Measurements from ENCODE around the gene TBCEL.
"Not testable (repeated sequence)": the region's sequence is repeated elsewhere in the genome, so short reads cannot be mapped to it uniquely, and the experiment has no call there.

Gene TBCEL

GRCh38 chr11:120994091-120994859, 29.6 kb upstream of the TBCEL start:
- Histone ChIP-seq H3K9ac (ENCODE audit: low read depth in 1 of 2, low read length in 2 of 2) (no peak overlapping the region), H3K27ac (ENCODE audit: low read depth in 2 of 2, low read length in 2 of 2) (no peak overlapping the region), H3K9me3 (ENCODE audit: control insufficient read depth in 2 of 2, low read length in 2 of 2) (no peaks in the 10 kb centered on the region), H3K27me3 (ENCODE audit: control insufficient read depth in 2 of 2, insufficient read depth in 2 of 2, low read length in 2 of 2) (peaks cover 0 to 3% of the 10 kb centered on the region in 2 donors), H3K4me1 (ENCODE audit: control insufficient read depth in 2 of 2, insufficient read depth in 2 of 2, low read length in 2 of 2) (no peaks in the 10 kb centered on the region), H3K4me3 (ENCODE audit: low read length in 2 of 2) (no peak overlapping the region), H3K36me3 (ENCODE audit: control insufficient read depth in 2 of 2, insufficient read depth in 2 of 2, low read length in 2 of 2) (no peaks in the 10 kb centered on the region)

- Histone ChIP-seq H3K4me3 (ENCODE audit: low read length in 2 of 2) (no peak overlapping the region), H3K9me3 (ENCODE audit: control insufficient read depth in 2 of 2, low read length in 2 of 2) (no peaks in the 10 kb centered on the region), H3K36me3 (ENCODE audit: control insufficient read depth in 2 of 2, insufficient read depth in 2 of 2, low read length in 2 of 2) (no peaks in the 10 kb centered on the region), H3K4me1 (ENCODE audit: control insufficient read depth in 2 of 2, insufficient read depth in 2 of 2, low read length in 2 of 2) (no peaks in the 10 kb centered on the region), H3K27ac (ENCODE audit: low read depth in 2 of 2, low read length in 2 of 2) (no peak overlapping the region), H3K9ac (ENCODE audit: low read depth in 1 of 2, low read length in 2 of 2) (no peak overlapping the region), H3K27me3 (ENCODE audit: control insufficient read depth in 2 of 2, insufficient read depth in 2 of 2, low read length in 2 of 2) (peaks cover 0 to 3% of the 10 kb centered on the region in 2 donors)
Measured at GRCh38 chr11:120995184-120995583, 28.7 kb upstream of the TBCEL start.

DNA sequence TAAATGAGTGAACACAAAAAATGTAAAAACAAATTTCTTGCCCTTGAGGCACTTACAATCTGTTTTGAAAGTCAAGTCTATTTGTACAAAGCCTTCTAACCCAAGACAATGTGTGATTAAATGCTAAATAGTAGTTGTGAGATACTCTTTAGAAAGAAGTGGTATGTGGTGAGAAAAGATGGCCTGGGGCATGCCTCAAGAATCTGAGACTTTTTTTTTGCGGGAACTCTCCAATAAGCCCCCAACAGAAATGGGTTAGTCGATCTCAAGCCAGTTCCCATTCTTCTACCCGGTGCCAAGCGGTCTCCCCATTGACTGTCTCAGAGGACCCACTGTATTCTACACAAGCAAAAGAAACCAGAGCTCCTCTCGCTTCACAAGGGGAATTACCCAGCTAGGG, 26.9 kb upstream of the TBCEL start:
- H3K4me3 ChIP-seq (ENCODE audit: low read length in 2 of 2), result no peak overlapping the region
- no peak overlapping the region for H3K27ac ChIP-seq (ENCODE audit: low read depth in 2 of 2, low read length in 2 of 2)
- no peak overlapping the region for H3K9ac ChIP-seq (ENCODE audit: low read depth in 1 of 2, low read length in 2 of 2)
- H3K9me3 ChIP-seq (ENCODE audit: control insufficient read depth in 2 of 2, low read length in 2 of 2), result no peaks in the 10 kb centered on the region
- H3K27me3 ChIP-seq (ENCODE audit: control insufficient read depth in 2 of 2, insufficient read depth in 2 of 2, low read length in 2 of 2), result peaks cover 0 to 3% of the 10 kb centered on the region in 2 donors
- no peaks in the 10 kb centered on the region for H3K4me1 ChIP-seq (ENCODE audit: control insufficient read depth in 2 of 2, insufficient read depth in 2 of 2, low read length in 2 of 2)
- H3K36me3 ChIP-seq (ENCODE audit: control insufficient read depth in 2 of 2, insufficient read depth in 2 of 2, low read length in 2 of 2), result no peaks in the 10 kb centered on the region

- H3K27me3 ChIP-seq (ENCODE audit: control insufficient read depth in 2 of 2, insufficient read depth in 2 of 2, low read length in 2 of 2), result no peaks in the 10 kb centered on the region
- no peak overlapping the region for H3K9ac ChIP-seq (ENCODE audit: low read depth in 1 of 2, low read length in 2 of 2)
Measured at GRCh38 chr11:120998581-120998980, 25.3 kb upstream of the TBCEL start.

DNA sequence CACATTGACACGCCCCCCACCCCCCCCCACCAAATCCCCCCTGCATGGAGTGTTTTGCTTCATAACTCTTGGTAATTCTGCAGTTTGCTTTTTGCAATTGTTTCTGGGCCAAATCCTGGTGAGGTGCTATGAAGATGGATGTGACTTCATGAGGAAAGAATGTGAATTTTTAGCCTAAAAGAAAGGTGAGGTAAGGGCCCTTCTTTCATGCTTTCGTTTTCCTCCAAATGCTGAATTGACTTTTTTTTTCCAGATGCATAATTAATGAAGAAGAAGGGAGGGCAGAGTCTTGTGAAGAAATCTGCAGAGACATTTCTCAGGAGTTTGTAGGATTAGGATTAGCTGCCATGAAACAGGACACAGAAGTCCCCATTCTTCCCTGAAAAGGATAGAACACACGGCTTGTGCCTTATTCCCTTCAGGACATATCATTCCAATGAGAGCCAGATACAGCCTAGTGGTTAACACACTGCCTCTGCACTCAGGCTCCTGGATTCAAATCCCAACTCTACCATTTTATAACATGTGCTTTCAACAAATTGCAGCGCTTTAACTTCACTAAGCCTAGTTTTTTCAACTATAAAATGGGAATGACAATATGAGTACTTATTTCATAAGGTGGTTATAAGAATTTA, 19.6 kb upstream of the TBCEL start:
- Histone ChIP-seq H3K27ac (ENCODE audit: low read depth in 2 of 2, low read length in 2 of 2) (no peak overlapping the region), H3K36me3 (ENCODE audit: control insufficient read depth in 2 of 2, insufficient read depth in 2 of 2, low read length in 2 of 2) (no peaks in the 10 kb centered on the region), H3K9me3 (ENCODE audit: control insufficient read depth in 2 of 2, low read length in 2 of 2) (no peaks in the 10 kb centered on the region), H3K4me3 (ENCODE audit: low read length in 2 of 2) (no peak overlapping the region), H3K27me3 (ENCODE audit: control insufficient read depth in 2 of 2, insufficient read depth in 2 of 2, low read length in 2 of 2) (no peaks in the 10 kb centered on the region), H3K4me1 (ENCODE audit: control insufficient read depth in 2 of 2, insufficient read depth in 2 of 2, low read length in 2 of 2) (no peaks in the 10 kb centered on the region), H3K9ac (ENCODE audit: low read depth in 1 of 2, low read length in 2 of 2) (no peak overlapping the region)

More at GRCh38 chr11:120998581-120998980, 25.3 kb upstream of the TBCEL start:
- H3K27ac ChIP-seq (ENCODE audit: low read depth in 2 of 2, low read length in 2 of 2), result no peak overlapping the region
- H3K36me3 ChIP-seq (ENCODE audit: control insufficient read depth in 2 of 2, insufficient read depth in 2 of 2, low read length in 2 of 2), result no peaks in the 10 kb centered on the region
- no peaks in the 10 kb centered on the region for H3K4me1 ChIP-seq (ENCODE audit: control insufficient read depth in 2 of 2, insufficient read depth in 2 of 2, low read length in 2 of 2)
- H3K4me3 ChIP-seq (ENCODE audit: low read length in 2 of 2), result no peak overlapping the region
- H3K9me3 ChIP-seq (ENCODE audit: control insufficient read depth in 2 of 2, low read length in 2 of 2), result no peaks in the 10 kb centered on the region

- H3K27ac ChIP-seq (ENCODE audit: low read depth in 2 of 2, low read length in 2 of 2), result no peak overlapping the region
- no peak overlapping the region for H3K4me3 ChIP-seq (ENCODE audit: low read length in 2 of 2)
- no peaks in the 10 kb centered on the region for H3K9me3 ChIP-seq (ENCODE audit: control insufficient read depth in 2 of 2, low read length in 2 of 2)
- H3K36me3 ChIP-seq (ENCODE audit: control insufficient read depth in 2 of 2, insufficient read depth in 2 of 2, low read length in 2 of 2), result no peaks in the 10 kb centered on the region
- H3K4me1 ChIP-seq (ENCODE audit: control insufficient read depth in 2 of 2, insufficient read depth in 2 of 2, low read length in 2 of 2), result no peaks in the 10 kb centered on the region
- no peak overlapping the region for H3K9ac ChIP-seq (ENCODE audit: low read depth in 1 of 2, low read length in 2 of 2)
- no peaks in the 10 kb centered on the region for H3K27me3 ChIP-seq (ENCODE audit: control insufficient read depth in 2 of 2, insufficient read depth in 2 of 2, low read length in 2 of 2)
Measured at GRCh38 chr11:121006922-121007321, 17.0 kb upstream of the TBCEL start.

GRCh38 chr11:121008551-121008950, 15.4 kb upstream of the TBCEL start:
- H3K27ac ChIP-seq (ENCODE audit: low read depth in 2 of 2, low read length in 2 of 2), result no peak overlapping the region
- H3K36me3 ChIP-seq (ENCODE audit: control insufficient read depth in 2 of 2, insufficient read depth in 2 of 2, low read length in 2 of 2), result no peaks in the 10 kb centered on the region
- no peak overlapping the region for H3K9ac ChIP-seq (ENCODE audit: low read depth in 1 of 2, low read length in 2 of 2)
- no peaks in the 10 kb centered on the region for H3K4me1 ChIP-seq (ENCODE audit: control insufficient read depth in 2 of 2, insufficient read depth in 2 of 2, low read length in 2 of 2)
- no peaks in the 10 kb centered on the region for H3K27me3 ChIP-seq (ENCODE audit: control insufficient read depth in 2 of 2, insufficient read depth in 2 of 2, low read length in 2 of 2)
- no peak overlapping the region for H3K4me3 ChIP-seq (ENCODE audit: low read length in 2 of 2)
- no peaks in the 10 kb centered on the region for H3K9me3 ChIP-seq (ENCODE audit: control insufficient read depth in 2 of 2, low read length in 2 of 2)

DNA sequence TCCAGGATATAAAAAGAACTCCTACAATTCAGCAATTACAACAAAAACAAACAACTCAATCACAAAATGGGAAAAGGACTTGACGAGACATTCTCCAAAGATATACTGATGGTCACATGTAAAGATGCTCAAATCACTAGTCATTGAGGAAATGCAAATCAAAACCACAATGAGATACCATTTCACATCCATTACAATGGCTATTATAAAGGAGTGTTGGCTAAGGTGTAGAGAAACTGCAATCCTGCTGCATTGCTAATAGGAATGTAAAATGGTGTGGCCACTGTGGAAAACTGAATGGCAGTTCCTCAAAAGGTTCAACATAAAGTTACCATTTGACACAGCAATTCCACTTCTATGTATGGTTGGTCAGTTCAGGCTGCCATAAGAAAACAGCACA, 11.8 kb upstream of the TBCEL start:
- H3K4me3 ChIP-seq (ENCODE audit: low read length in 2 of 2), result no peak overlapping the region
- H3K27ac ChIP-seq (ENCODE audit: low read depth in 2 of 2, low read length in 2 of 2), result no peak overlapping the region
- no peaks in the 10 kb centered on the region for H3K27me3 ChIP-seq (ENCODE audit: control insufficient read depth in 2 of 2, insufficient read depth in 2 of 2, low read length in 2 of 2)
- no peaks in the 10 kb centered on the region for H3K4me1 ChIP-seq (ENCODE audit: control insufficient read depth in 2 of 2, insufficient read depth in 2 of 2, low read length in 2 of 2)
- no peak overlapping the region for H3K9ac ChIP-seq (ENCODE audit: low read depth in 1 of 2, low read length in 2 of 2)
- no peaks in the 10 kb centered on the region for H3K36me3 ChIP-seq (ENCODE audit: control insufficient read depth in 2 of 2, insufficient read depth in 2 of 2, low read length in 2 of 2)
- no peaks in the 10 kb centered on the region for H3K9me3 ChIP-seq (ENCODE audit: control insufficient read depth in 2 of 2, low read length in 2 of 2)

- H3K27ac ChIP-seq (ENCODE audit: low read depth in 2 of 2, low read length in 2 of 2), result no peak overlapping the region
- no peak overlapping the region for H3K4me3 ChIP-seq (ENCODE audit: low read length in 2 of 2)
- H3K9ac ChIP-seq (ENCODE audit: low read depth in 1 of 2, low read length in 2 of 2), result no peak overlapping the region
- peaks cover 0 to 2% of the 10 kb centered on the region in 2 donors for H3K4me1 ChIP-seq (ENCODE audit: control insufficient read depth in 2 of 2, insufficient read depth in 2 of 2, low read length in 2 of 2)
- H3K9me3 ChIP-seq (ENCODE audit: control insufficient read depth in 2 of 2, low read length in 2 of 2), result no peaks in the 10 kb centered on the region
- H3K27me3 ChIP-seq (ENCODE audit: control insufficient read depth in 2 of 2, insufficient read depth in 2 of 2, low read length in 2 of 2), result no peaks in the 10 kb centered on the region
- H3K36me3 ChIP-seq (ENCODE audit: control insufficient read depth in 2 of 2, insufficient read depth in 2 of 2, low read length in 2 of 2), result no peaks in the 10 kb centered on the region
Measured at GRCh38 chr11:121018746-121019145, 5.2 kb upstream of the TBCEL start.

- not testable (repeated sequence) for H3K9me3 ChIP-seq (ENCODE audit: control insufficient read depth in 2 of 2, low read length in 2 of 2); H3K27me3 ChIP-seq (ENCODE audit: control insufficient read depth in 2 of 2, insufficient read depth in 2 of 2, low read length in 2 of 2); H3K9ac ChIP-seq (ENCODE audit: low read depth in 1 of 2, low read length in 2 of 2); H3K4me3 ChIP-seq (ENCODE audit: low read length in 2 of 2); H3K27ac ChIP-seq (ENCODE audit: low read depth in 2 of 2, low read length in 2 of 2); H3K36me3 ChIP-seq (ENCODE audit: control insufficient read depth in 2 of 2, insufficient read depth in 2 of 2, low read length in 2 of 2)
- H3K4me1 ChIP-seq (ENCODE audit: control insufficient read depth in 2 of 2, insufficient read depth in 2 of 2, low read length in 2 of 2), result peaks cover 8 to 12% of the 10 kb centered on the region in 2 donors
Measured at GRCh38 chr11:121021718-121022117, 2.2 kb upstream of the TBCEL start.

All from mucosa of rectum (tissue), 2 donors.